ENCODE data around the gene ZNF23.

The ZNF23 gene

DNA sequence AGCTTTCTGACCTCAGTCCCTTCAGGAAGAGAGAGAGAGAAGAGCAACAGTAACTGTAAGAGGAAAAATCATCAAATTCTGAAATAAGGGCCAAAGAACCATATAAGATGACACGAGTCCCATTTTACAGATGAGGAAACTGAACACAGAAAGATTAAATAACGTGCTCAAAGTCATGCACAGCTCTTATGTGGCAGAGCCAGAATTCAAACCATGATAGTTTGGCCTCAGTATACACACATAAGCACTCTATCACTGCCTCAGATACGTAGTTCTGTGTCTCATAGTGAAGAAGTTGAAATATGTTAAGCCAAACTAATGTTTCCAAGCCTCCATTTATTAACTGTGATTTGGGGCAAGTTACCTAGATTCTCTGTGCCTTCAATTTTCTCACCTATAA is 29.0 kb upstream of the ZNF23 start:
- Histone ChIP-seq H3K27ac (ENCODE audit: insufficient read depth, low read depth, low read length, poor library complexity, severe bottlenecking) (no peak overlapping the region), H3K27me3 (ENCODE audit: control insufficient read depth, insufficient read depth, low read length, poor library complexity, severe bottlenecking) (peaks cover 3% of the 10 kb centered on the region), H3K9me3 (ENCODE audit: control insufficient read depth, low read length) (no peaks in the 10 kb centered on the region), H3K4me1 (ENCODE audit: control insufficient read depth, insufficient read depth, low read length) (no peaks in the 10 kb centered on the region), H3K36me3 (ENCODE audit: control insufficient read depth, insufficient read depth, low read length) (no peaks in the 10 kb centered on the region), H3K4me3 (ENCODE audit: insufficient read depth, low read depth, low read length) (no peak overlapping the region)
- 77% methylated on average over 2 to 3 of the region's 3 CpGs for WGBS, 2 experiments

DNA sequence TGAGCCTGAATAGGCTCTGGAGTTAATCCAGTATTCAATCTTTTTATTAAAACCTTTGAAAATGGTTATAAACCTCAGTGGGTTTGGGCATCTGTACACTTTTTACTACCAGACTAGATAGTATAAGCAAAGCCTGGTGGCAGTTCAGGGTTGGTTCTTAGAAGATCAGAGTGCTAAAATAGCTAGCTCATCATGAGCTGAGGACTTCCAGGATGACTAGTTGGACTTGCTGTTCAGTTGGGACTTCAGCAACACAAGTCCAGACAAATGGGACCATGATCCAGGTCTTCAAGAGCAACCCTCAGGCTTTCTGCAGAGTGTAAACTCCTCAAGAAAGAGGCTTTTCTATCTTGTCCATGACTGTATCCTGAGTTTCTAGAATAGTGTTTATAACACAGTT is 28.3 kb upstream of the ZNF23 start:
- H3K36me3 ChIP-seq (ENCODE audit: control insufficient read depth, insufficient read depth, low read length) = no peaks in the 10 kb centered on the region
- no peak overlapping the region for H3K4me3 ChIP-seq (ENCODE audit: insufficient read depth, low read depth, low read length)
- H3K27ac ChIP-seq (ENCODE audit: insufficient read depth, low read depth, low read length, poor library complexity, severe bottlenecking) = no peak overlapping the region
- no peaks in the 10 kb centered on the region for H3K9me3 ChIP-seq (ENCODE audit: control insufficient read depth, low read length)
- H3K4me1 ChIP-seq (ENCODE audit: control insufficient read depth, insufficient read depth, low read length) = no peaks in the 10 kb centered on the region
- H3K27me3 ChIP-seq (ENCODE audit: control insufficient read depth, insufficient read depth, low read length, poor library complexity, severe bottlenecking) = peaks cover 3% of the 10 kb centered on the region

DNA sequence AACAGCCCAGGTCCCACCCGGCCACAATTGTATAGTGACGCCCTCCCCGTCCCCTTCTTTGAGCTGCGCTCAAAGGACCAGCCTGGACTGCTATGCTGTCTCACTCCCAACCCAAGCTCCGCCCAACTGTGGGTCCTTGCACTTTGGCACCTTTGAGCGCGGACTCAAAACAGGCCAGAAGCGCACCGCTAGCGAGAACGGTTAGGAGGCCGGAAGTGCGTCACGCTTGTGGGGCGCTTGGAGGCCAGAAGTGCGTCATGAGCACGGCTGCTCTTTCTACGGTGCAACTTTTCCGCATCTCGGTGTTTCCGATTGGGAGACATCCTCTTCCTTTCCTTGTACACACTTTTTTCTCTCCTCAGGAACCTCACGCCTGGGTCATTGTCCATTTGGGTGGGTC is 27.1 kb upstream of the ZNF23 start, which contains the start of gene ZNF19:
ZNF19 (minus strand) TSS at position 203 of the 400 bp plus-strand sequence. CDS start 7,210 bp downstream, outside the sequence.
- Histone ChIP-seq H3K27ac (ENCODE audit: insufficient read depth, low read depth, low read length, poor library complexity, severe bottlenecking) (no peak within 1 kb of the TSS), H3K4me1 (ENCODE audit: control insufficient read depth, insufficient read depth, low read length) (no peaks in the 10 kb centered on the region), H3K36me3 (ENCODE audit: control insufficient read depth, insufficient read depth, low read length) (no peaks in the 10 kb centered on the region), H3K9me3 (ENCODE audit: control insufficient read depth, low read length) (no peaks in the 10 kb centered on the region), H3K27me3 (ENCODE audit: control insufficient read depth, insufficient read depth, low read length, poor library complexity, severe bottlenecking) (peaks cover 3% of the 10 kb centered on the region), H3K4me3 (ENCODE audit: insufficient read depth, low read depth, low read length) (no peak within 1 kb of the TSS)
- 92 to 93% methylated on average over 22 of the region's 22 CpGs for WGBS, 2 experiments

DNA sequence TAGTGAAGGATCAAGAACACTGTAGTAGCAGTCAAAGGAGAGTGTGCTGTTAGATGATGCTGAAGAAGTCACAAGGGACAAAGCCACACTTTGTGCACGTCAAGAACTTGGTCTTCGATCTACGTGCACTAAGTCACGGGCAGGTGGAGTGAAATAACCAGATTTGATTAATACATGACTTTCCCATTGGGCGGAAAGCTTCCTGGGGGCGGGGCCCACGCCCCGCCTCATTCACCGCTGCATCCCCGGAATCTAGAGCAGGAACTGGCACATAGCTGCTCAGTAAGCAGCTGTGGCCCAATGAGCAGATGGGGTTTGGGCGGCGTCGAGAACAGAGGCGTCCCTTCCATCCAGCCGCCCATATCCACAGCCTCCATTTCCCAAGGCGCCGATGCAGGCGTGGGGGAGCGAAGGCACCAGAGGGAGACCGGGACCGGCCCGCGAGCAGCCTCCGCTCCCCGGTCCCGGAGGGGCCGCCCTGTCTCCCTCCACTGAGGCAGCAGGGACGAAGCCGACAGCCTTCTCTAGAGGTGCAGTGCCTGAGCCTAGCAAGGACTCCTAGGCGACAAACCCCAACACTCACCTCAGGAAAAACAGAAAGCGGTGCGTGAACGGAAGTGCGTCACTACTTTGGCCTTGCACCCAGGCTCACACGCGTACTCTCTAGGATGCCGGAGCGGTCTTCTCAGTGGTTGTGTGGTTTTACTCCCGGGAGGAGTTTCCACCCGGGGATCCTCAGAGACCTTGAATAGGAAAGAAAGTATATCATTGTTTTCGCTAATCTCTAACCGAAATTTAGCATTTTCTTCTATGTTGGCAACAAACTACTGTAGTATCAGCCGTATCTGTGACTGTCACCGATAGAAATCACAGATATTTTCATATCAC is 22.2 kb upstream of the ZNF23 start:
- Histone ChIP-seq H3K4me1 (ENCODE audit: control insufficient read depth, insufficient read depth, low read length) (peaks cover 3% of the 10 kb centered on the region), H3K4me3 (ENCODE audit: insufficient read depth, low read depth, low read length) (peak overlapping the region; percentile 93), H3K9me3 (ENCODE audit: control insufficient read depth, low read length) (no peaks in the 10 kb centered on the region), H3K27me3 (ENCODE audit: control insufficient read depth, insufficient read depth, low read length, poor library complexity, severe bottlenecking) (no peaks in the 10 kb centered on the region), H3K36me3 (ENCODE audit: control insufficient read depth, insufficient read depth, low read length) (no peaks in the 10 kb centered on the region), H3K27ac (ENCODE audit: insufficient read depth, low read depth, low read length, poor library complexity, severe bottlenecking) (peak overlapping the region; percentile 87)
- 2 to 3% methylated on average over 44 of the region's 44 CpGs for WGBS, 2 experiments

DNA sequence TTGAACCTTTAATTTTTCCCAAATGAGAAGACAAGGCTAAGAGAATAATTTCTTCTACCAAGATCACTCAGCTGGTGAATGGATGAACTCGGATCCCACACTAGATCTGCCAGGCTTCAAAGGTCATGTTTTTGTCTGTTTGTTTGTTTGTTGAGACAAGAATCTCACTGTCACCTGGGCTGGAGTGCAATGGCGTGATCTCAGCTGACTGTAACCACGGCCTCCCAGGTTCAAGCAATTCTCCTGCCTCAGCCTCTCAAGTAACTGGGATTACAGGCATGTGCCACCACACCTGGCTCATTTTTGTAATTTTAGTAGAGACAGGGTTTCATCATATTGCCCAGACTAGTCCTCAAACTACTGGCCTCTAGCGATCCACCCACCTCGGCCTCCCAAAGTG is 20.5 kb upstream of the ZNF23 start:
- Histone ChIP-seq H3K4me1 (ENCODE audit: control insufficient read depth, insufficient read depth, low read length) (peaks cover 3% of the 10 kb centered on the region), H3K27me3 (ENCODE audit: control insufficient read depth, insufficient read depth, low read length, poor library complexity, severe bottlenecking) (no peaks in the 10 kb centered on the region), H3K9me3 (ENCODE audit: control insufficient read depth, low read length) (no peaks in the 10 kb centered on the region), H3K36me3 (ENCODE audit: control insufficient read depth, insufficient read depth, low read length) (no peaks in the 10 kb centered on the region), H3K27ac (ENCODE audit: insufficient read depth, low read depth, low read length, poor library complexity, severe bottlenecking) (no peak overlapping the region), H3K4me3 (ENCODE audit: insufficient read depth, low read depth, low read length) (no peak overlapping the region)
- WGBS, 2 experiments = 86 to 94% methylated on average over 5 of the region's 5 CpGs

DNA sequence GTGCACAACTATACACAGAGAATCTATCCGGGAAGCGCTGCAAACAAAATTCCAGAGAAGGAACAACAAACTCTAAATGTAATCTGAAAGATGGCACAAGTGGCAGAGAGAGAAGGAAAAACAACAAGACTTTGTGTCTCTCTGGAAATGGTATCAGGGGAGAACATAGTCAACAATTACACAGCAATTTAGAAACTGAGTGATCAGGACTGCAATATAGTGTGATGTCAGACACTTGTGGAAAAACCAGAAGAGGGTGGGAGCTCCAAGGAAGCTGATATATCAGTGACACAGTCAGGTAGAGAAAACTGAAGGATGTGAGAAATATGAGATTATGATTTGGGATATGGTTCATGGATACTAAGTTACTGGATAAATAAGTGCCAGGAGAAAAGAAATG is 18.9 kb upstream of the ZNF23 start:
- no peaks in the 10 kb centered on the region for H3K9me3 ChIP-seq (ENCODE audit: control insufficient read depth, low read length)
- peaks cover 7% of the 10 kb centered on the region for H3K36me3 ChIP-seq (ENCODE audit: control insufficient read depth, insufficient read depth, low read length)
- peaks cover 3% of the 10 kb centered on the region for H3K4me1 ChIP-seq (ENCODE audit: control insufficient read depth, insufficient read depth, low read length)
- H3K27me3 ChIP-seq (ENCODE audit: control insufficient read depth, insufficient read depth, low read length, poor library complexity, severe bottlenecking) = no peaks in the 10 kb centered on the region
- no peak overlapping the region for H3K27ac ChIP-seq (ENCODE audit: insufficient read depth, low read depth, low read length, poor library complexity, severe bottlenecking)
- 88 to 92% methylated on average over 2 of the region's 2 CpGs for WGBS, 2 experiments
- no peak overlapping the region for H3K4me3 ChIP-seq (ENCODE audit: insufficient read depth, low read depth, low read length)

DNA sequence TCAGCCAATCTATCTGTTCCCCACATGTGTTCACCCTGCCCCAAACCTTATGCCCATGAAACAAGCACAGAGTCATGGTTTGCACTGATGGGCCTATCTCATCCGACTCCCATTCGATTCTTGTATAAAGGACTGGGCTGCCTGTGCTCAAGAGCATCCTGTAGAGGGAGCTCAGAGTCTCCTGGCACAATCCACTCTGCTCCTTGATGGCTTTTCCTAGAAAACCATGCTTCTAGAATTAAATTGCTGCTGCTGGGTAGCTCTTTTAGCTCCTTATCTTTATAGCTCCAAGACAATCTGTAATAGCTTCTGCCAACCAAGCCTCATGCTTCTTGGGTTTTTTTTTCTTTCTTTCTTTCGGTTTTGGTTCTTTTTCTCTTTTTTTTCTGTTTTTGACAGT is 17.4 kb upstream of the ZNF23 start:
- Histone ChIP-seq H3K27ac (ENCODE audit: insufficient read depth, low read depth, low read length, poor library complexity, severe bottlenecking) (no peak overlapping the region), H3K36me3 (ENCODE audit: control insufficient read depth, insufficient read depth, low read length) (peaks cover 7% of the 10 kb centered on the region), H3K9me3 (ENCODE audit: control insufficient read depth, low read length) (no peaks in the 10 kb centered on the region), H3K27me3 (ENCODE audit: control insufficient read depth, insufficient read depth, low read length, poor library complexity, severe bottlenecking) (no peaks in the 10 kb centered on the region), H3K4me3 (ENCODE audit: insufficient read depth, low read depth, low read length) (no peak overlapping the region), H3K4me1 (ENCODE audit: control insufficient read depth, insufficient read depth, low read length) (peaks cover 3% of the 10 kb centered on the region)
- WGBS, 2 experiments = 53 to 55% methylated on average over 3 of the region's 3 CpGs

DNA sequence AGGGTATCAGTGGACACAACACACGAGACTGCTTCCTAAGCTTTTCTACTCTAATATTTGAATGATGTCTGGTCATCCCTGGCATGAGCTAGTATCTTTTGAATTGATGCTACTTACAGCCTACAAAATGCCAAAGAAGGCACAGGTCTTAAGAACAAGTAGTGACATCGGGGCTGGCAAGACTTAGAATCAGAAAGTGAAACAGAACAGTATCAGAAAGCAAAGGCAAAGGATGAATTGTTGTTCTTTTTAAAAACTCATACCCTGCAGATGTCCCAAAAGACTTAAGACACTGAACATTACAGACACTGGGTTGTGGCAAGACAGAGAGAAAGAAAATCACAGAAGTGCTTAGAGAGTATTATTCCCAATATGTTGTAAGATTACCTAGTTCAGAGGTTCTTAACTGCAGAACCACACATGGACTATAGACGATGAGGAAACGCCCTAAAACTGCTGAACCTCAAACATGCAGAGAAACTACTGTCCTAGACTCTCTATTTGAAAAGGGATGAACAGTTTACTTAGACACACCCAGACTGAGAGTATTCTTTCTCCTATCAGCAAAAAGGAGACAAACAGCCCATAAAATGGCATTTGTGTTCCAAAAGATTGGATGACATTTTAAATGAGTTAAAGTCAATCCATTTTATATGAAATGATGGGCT is 14.5 kb upstream of the ZNF23 start:
- H3K9me3 ChIP-seq (ENCODE audit: control insufficient read depth, low read length) = no peaks in the 10 kb centered on the region
- peaks cover 7% of the 10 kb centered on the region for H3K36me3 ChIP-seq (ENCODE audit: control insufficient read depth, insufficient read depth, low read length)
- WGBS, 2 experiments = 89 to 94% methylated on average over 4 of the region's 4 CpGs
- H3K27me3 ChIP-seq (ENCODE audit: control insufficient read depth, insufficient read depth, low read length, poor library complexity, severe bottlenecking) = no peaks in the 10 kb centered on the region
- no peak overlapping the region for H3K4me3 ChIP-seq (ENCODE audit: insufficient read depth, low read depth, low read length)
- no peaks in the 10 kb centered on the region for H3K4me1 ChIP-seq (ENCODE audit: control insufficient read depth, insufficient read depth, low read length)
- no peak overlapping the region for H3K27ac ChIP-seq (ENCODE audit: insufficient read depth, low read depth, low read length, poor library complexity, severe bottlenecking)

DNA sequence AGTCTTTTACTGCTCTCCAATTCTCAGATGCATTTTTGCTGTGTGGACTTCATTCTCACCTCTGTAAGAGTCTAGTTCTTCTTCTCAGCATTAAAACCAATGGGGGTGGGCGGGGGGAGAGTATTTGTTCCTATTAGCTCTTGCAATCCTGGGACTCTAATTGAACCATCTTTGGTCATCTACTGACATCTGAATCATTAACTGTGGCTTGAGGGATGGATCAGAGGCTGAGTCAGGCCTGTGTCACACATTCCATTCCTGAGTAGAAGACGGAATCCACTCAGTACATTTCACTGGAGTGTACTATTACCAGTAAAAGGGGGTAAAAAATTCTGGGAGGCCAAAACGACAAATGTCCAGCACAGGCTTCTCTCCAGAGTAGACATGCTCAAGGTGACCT is 12.8 kb upstream of the ZNF23 start:
- no peak overlapping the region for H3K4me3 ChIP-seq (ENCODE audit: insufficient read depth, low read depth, low read length)
- WGBS, 2 experiments = 86 to 87% methylated on average over 3 of the region's 3 CpGs
- H3K27ac ChIP-seq (ENCODE audit: insufficient read depth, low read depth, low read length, poor library complexity, severe bottlenecking) = no peak overlapping the region

DNA sequence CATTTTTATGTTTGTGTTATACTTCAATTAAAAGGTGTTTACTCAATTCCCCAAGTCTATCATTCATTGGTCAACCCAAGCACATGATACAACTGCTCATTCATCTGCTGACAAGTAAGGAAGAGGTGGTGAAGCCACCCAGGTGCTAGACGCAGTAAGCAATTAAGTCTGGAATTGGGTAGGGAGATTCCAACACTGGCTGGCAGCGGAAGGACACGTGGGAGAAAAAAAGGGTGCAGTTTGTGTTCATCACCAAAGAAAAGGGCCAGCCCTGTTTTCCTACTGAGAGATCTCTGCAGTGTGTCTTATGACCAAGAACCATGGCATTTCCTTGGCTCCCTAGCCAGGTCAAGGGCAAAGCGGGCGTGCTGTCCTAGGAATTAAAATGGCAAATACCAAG is 11.8 kb upstream of the ZNF23 start:
- H3K4me1 ChIP-seq (ENCODE audit: control insufficient read depth, insufficient read depth, low read length) = no peaks in the 10 kb centered on the region
- no peaks in the 10 kb centered on the region for H3K27me3 ChIP-seq (ENCODE audit: control insufficient read depth, insufficient read depth, low read length, poor library complexity, severe bottlenecking)
- H3K36me3 ChIP-seq (ENCODE audit: control insufficient read depth, insufficient read depth, low read length) = peaks cover 7% of the 10 kb centered on the region
- WGBS, 2 experiments = 94 to 98% methylated on average over 5 of the region's 5 CpGs
- H3K4me3 ChIP-seq (ENCODE audit: insufficient read depth, low read depth, low read length) = no peak overlapping the region
- no peaks in the 10 kb centered on the region for H3K9me3 ChIP-seq (ENCODE audit: control insufficient read depth, low read length)
- no peak overlapping the region for H3K27ac ChIP-seq (ENCODE audit: insufficient read depth, low read depth, low read length, poor library complexity, severe bottlenecking)

More for the DNA sequence above, 12.8 kb upstream of the ZNF23 start:
- Histone ChIP-seq H3K27me3 (ENCODE audit: control insufficient read depth, insufficient read depth, low read length, poor library complexity, severe bottlenecking) (no peaks in the 10 kb centered on the region), H3K9me3 (ENCODE audit: control insufficient read depth, low read length) (no peaks in the 10 kb centered on the region), H3K36me3 (ENCODE audit: control insufficient read depth, insufficient read depth, low read length) (peaks cover 7% of the 10 kb centered on the region), H3K4me1 (ENCODE audit: control insufficient read depth, insufficient read depth, low read length) (no peaks in the 10 kb centered on the region)

Measured in ectodermal cell (in vitro differentiated cells).